SK-N-MC (cell line): Measurements from ENCODE around the gene OGFR.

Experiments
- DNase-seq: peaks from one replicate; pipeline ENCODE4 v3.0.0-alpha.2; 2011; ENCODE audit warnings: low read depth, low spot score
- H3K27ac ChIP-seq: fragments of 200-600 bp; sonication (generic); 2 replicates; pipeline ENCODE4 v1.5.1; 2016; ENCODE audit warnings: mixed run types
- H3K36me3 ChIP-seq: fragments of 200-600 bp; sonication (generic); 2 replicates; pipeline ENCODE4 v1.6.1; 2017; ENCODE audit warnings: antibody characterized with exemption, low read length, mixed read lengths; ENCODE audit not compliant: insufficient read depth
- H3K4me3 ChIP-seq: fragments of 200-600 bp; sonication (generic); 2 replicates; pipeline ENCODE4 v1.5.1; 2016
- H3K9ac ChIP-seq: fragments of 200-600 bp; sonication (generic); 2 replicates; pipeline ENCODE4 v1.8.0; 2017; ENCODE audit warnings: mixed run types, mixed read lengths; ENCODE audit not compliant: insufficient read length
- H3K9me3 ChIP-seq: fragments of 200-600 bp; sonication (generic); 2 replicates; pipeline ENCODE4 v1.6.1; 2017; ENCODE audit warnings: low read depth, mild to moderate bottlenecking, antibody characterized with exemption, low read length, moderate library complexity, mixed read lengths
- EZH2 ChIP-seq: fragments of 200-600 bp; sonication (generic); IDR thresholded peaks from one replicate; pipeline ENCODE4 v1.6.1; 2017; ENCODE audit warnings: antibody characterized with exemption
- FOXP2 ChIP-seq: optimal IDR thresholded peaks from 2 replicates; pipeline ENCODE3; 2011; ENCODE audit warnings: mild to moderate bottlenecking, moderate library complexity; ENCODE audit not compliant: insufficient read depth; ENCODE audit errors: extremely low read length, control extremely low read depth
- POLR2AphosphoS5 ChIP-seq: IDR thresholded peaks from 2 replicates; pipeline ENCODE4 v1.6.1; 2012; ENCODE audit warnings: mild to moderate bottlenecking, low read depth, low read length, borderline replicate concordance

The OGFR gene

DNA sequence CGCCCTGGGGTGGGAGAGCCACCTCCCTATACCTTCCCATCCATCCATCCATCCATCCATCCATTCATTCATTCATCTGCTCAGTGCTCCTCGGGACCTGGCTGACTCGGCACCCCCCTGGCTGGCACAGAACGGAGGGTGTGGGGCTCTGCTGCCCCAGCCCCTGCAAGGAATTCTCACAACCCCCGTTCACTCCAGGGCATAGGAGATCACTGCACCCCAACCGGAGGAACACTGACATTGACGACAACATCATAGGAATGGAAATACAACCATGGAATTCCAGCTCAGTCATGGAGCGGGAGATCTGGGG is 36.4 kb upstream of the OGFR start:
- Histone ChIP-seq H3K36me3 (no peaks in the 10 kb centered on the region), H3K9ac (no peak overlapping the region), H3K9me3 (no peaks in the 10 kb centered on the region), H3K27ac (peak overlapping the region; percentile 91), H3K4me3 (peak overlapping the region; percentile 45; the same call in 1 of the 2 replicates)
- TF ChIP-seq FOXP2, result no peak
- no peak for TF ChIP-seq EZH2
- no peak for TF ChIP-seq POLR2AphosphoS5
- no peak for DNase-seq

GRCh38 chr20:62768551-62769287 is 35.9 kb upstream of the OGFR start:
- no peak for DNase-seq
- H3K27ac ChIP-seq, result peak overlapping the region; percentile 91
- no peak for TF ChIP-seq EZH2
- no peak for TF ChIP-seq FOXP2
- no peak for TF ChIP-seq POLR2AphosphoS5
- peak overlapping the region; percentile 45 for H3K4me3 ChIP-seq
- H3K9me3 ChIP-seq, result no peaks in the 10 kb centered on the region
- H3K9ac ChIP-seq, result peak overlapping the region; percentile 26
- no peaks in the 10 kb centered on the region for H3K36me3 ChIP-seq

GRCh38 chr20:62769346-62770071 is 35.1 kb upstream of the OGFR start:
- H3K27ac ChIP-seq, result 0 out of 2 replicates have a peak overlapping the region, but pooled peaks have one; percentile 91
- DNase-seq, result no peak
- no peak overlapping the region for H3K4me3 ChIP-seq
- no peaks in the 10 kb centered on the region for H3K9me3 ChIP-seq
- H3K36me3 ChIP-seq, result no peaks in the 10 kb centered on the region
- no peak overlapping the region for H3K9ac ChIP-seq
- TF ChIP-seq FOXP2 (no peak), POLR2AphosphoS5 (no peak), EZH2 (no peak)

- H3K9ac ChIP-seq, result no peak overlapping the region
- no peaks in the 10 kb centered on the region for H3K36me3 ChIP-seq
- no peak overlapping the region for H3K4me3 ChIP-seq
- no peaks in the 10 kb centered on the region for H3K9me3 ChIP-seq
- H3K27ac ChIP-seq, result no peak overlapping the region
- DNase-seq, result no peak
- no peak for TF ChIP-seq EZH2
- TF ChIP-seq POLR2AphosphoS5, result no peak
- no peak for TF ChIP-seq FOXP2
These were observed 34.3 kb upstream of the OGFR start for GRCh38 chr20:62770111-62770910.

- no peaks in the 10 kb centered on the region for H3K9me3 ChIP-seq
- TF ChIP-seq EZH2 (no peak), FOXP2 (no peak), POLR2AphosphoS5 (no peak)
- H3K27ac ChIP-seq, result no peak overlapping the region
- no peaks in the 10 kb centered on the region for H3K36me3 ChIP-seq
- H3K9ac ChIP-seq, result no peak overlapping the region
- no peak for DNase-seq
- no peak overlapping the region for H3K4me3 ChIP-seq
These were observed 33.7 kb upstream of the OGFR start for GRCh38 chr20:62770916-62771315.

GRCh38 chr20:62771396-62772102 is 33.1 kb upstream of the OGFR start:
- Histone ChIP-seq H3K27ac (no peak overlapping the region), H3K36me3 (no peaks in the 10 kb centered on the region), H3K9ac (no peak overlapping the region), H3K4me3 (no peak overlapping the region), H3K9me3 (no peaks in the 10 kb centered on the region)
- no peak for DNase-seq
- TF ChIP-seq FOXP2, result no peak
- no peak for TF ChIP-seq POLR2AphosphoS5
- TF ChIP-seq EZH2, result no peak

GRCh38 chr20:62772103-62772611 is 32.5 kb upstream of the OGFR start:
- H3K27ac ChIP-seq, result peak overlapping the region; percentile 70; the same call in 1 of the 2 replicates
- H3K36me3 ChIP-seq, result no peaks in the 10 kb centered on the region
- no peak overlapping the region for H3K4me3 ChIP-seq
- DNase-seq, result no peak
- no peaks in the 10 kb centered on the region for H3K9me3 ChIP-seq
- H3K9ac ChIP-seq, result no peak overlapping the region
- TF ChIP-seq EZH2 (no peak), POLR2AphosphoS5 (no peak), FOXP2 (no peak)
